ENCODE measurements around the gene FIGNL2. TPM values are rescaled to one million over a fixed set of nuclear protein-coding genes. Genes with fewer than 3 reads are reported as not detected.

Gene FIGNL2
- total RNA-seq (2014; rRNA removed) (not detected in 2 replicates), Bru-seq, nascent RNA (percentile 23 among the genes with signal in this experiment), BruChase-seq, experiment 1, labeled RNA remaining after a 6-hour chase (percentile 16 among the genes with signal in this experiment), BruChase-seq, experiment 2, labeled RNA remaining after a 2-hour chase (percentile 12 among the genes with signal in this experiment)
- long read RNA-seq, partial matches to known transcripts = 0 of 2 reads
- long read RNA-seq, other reads (novel, unspliced or antisense) = 2 of 2 reads

DNA sequence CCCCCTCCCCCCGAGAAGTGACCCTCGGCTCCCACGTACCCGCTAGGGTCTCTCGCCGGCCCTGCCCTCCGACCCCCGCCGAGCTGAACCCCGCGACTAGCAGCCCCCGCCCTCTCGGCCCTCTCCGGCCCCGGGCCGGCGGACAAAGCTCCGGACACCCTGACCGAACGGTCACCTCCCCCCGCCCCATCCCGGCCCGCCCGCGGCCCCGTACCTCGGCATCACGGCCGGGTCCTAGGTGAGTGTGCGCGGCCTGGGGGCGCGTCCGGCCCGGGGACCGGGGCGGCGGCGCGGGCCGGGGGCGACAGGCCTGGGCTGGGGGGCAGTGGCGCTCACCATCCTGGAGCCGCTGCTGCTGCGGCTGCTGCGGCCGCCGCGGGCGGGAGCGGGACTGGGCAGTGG lies at the start of gene FIGNL2:
TSS of gene FIGNL2 (minus strand) at position 393 of the 402 bp plus-strand sequence. CDS start 26,305 bp downstream, outside the sequence.
- Histone ChIP-seq H3K4me1 (ENCODE audit: insufficient read depth, low read length) (no peaks in the 10 kb centered on the region), H3K9me3 (ENCODE audit: low read length) (no peaks in the 10 kb centered on the region), H3K4me3 (ENCODE audit: low read length) (peak within 1 kb of the TSS; percentile 76), H3K36me3 (ENCODE audit: low read depth, low read length) (no peaks in the 10 kb centered on the region), H3K27me3 (ENCODE audit: low read length) (peaks cover 22% of the 10 kb centered on the region), H3K9ac (ENCODE audit: low read length) (no peak within 1 kb of the TSS), H3K4me2 (ENCODE audit: low read length) (peak within 1 kb of the TSS; percentile 98), H4K20me1 (ENCODE audit: low read length) (no peaks in the 10 kb centered on the region), H3K27ac (ENCODE audit: low read length) (no peak within 1 kb of the TSS), H3K79me2 (ENCODE audit: low read length) (no peaks in the 10 kb centered on the region), H3K9me2 (replicated peaks; ENCODE audit: low read length) (no peaks in the 10 kb centered on the region), H2AFZ (ENCODE audit: low read length) (peak within 1 kb of the TSS; percentile 97), H3F3A (ENCODE audit: low read length, unreplicated experiment) (no peaks in the 10 kb centered on the region)
- no peak for DNase-seq
- ChIA-PET CTCF (no interaction called here), POLR2A (ENCODE audit: unreplicated experiment) (no interaction called here)
- intact Hi-C loops (cut with micrococcal nuclease) = no loop called here
- TF ChIP-seq EZH2 (IDR thresholded peaks at IDR 0.05; ENCODE audit: low read length, unreplicated experiment) (no peak), CTCF (conservative IDR thresholded peaks at IDR 0.05; ENCODE audit: low read depth, low read length) (no peak), EZH2phosphoT487 (IDR thresholded peaks at IDR 0.05; ENCODE audit: borderline replicate concordance, low read length) (no peak)
- no TSS peak for BruUV-seq (replicated peaks)
- no peak for ATAC-seq

GRCh38 chr12:51897181-51897580 lies 48.7 kb upstream of the FIGNL2 start:
- BruUV-seq (replicated peaks) = no TSS peak
- TF ChIP-seq EZH2phosphoT487 (IDR thresholded peaks at IDR 0.05; ENCODE audit: borderline replicate concordance, low read length) (no peak), CTCF (conservative IDR thresholded peaks at IDR 0.05; ENCODE audit: low read depth, low read length) (no peak), EZH2 (IDR thresholded peaks at IDR 0.05; ENCODE audit: low read length, unreplicated experiment) (no peak)
- CTCF ChIA-PET = no interaction called here
- Histone ChIP-seq H4K20me1 (ENCODE audit: low read length) (no peaks in the 10 kb centered on the region), H3K27me3 (ENCODE audit: low read length) (no peaks in the 10 kb centered on the region), H3K36me3 (ENCODE audit: low read depth, low read length) (no peaks in the 10 kb centered on the region), H3K27ac (ENCODE audit: low read length) (no peak overlapping the region), H3K9me3 (ENCODE audit: low read length) (no peaks in the 10 kb centered on the region), H3K4me3 (ENCODE audit: low read length) (no peak overlapping the region), H3K4me1 (ENCODE audit: insufficient read depth, low read length) (no peaks in the 10 kb centered on the region), H3K9ac (ENCODE audit: low read length) (no peak overlapping the region), H3K79me2 (ENCODE audit: low read length) (no peaks in the 10 kb centered on the region), H3K9me2 (replicated peaks; ENCODE audit: low read length) (no peaks in the 10 kb centered on the region), H2AFZ (ENCODE audit: low read length) (no peak overlapping the region), H3F3A (ENCODE audit: low read length, unreplicated experiment) (no peaks in the 10 kb centered on the region), H3K4me2 (ENCODE audit: low read length) (no peak overlapping the region)
- ATAC-seq = no peak
- POLR2A ChIA-PET (ENCODE audit: unreplicated experiment) = no interaction called here
- intact Hi-C loops (cut with micrococcal nuclease) = no loop called here
- no peak for DNase-seq

GRCh38 chr12:51896236-51896635 lies 47.7 kb upstream of the FIGNL2 start:
- Histone ChIP-seq H3F3A (ENCODE audit: low read length, unreplicated experiment) (no peaks in the 10 kb centered on the region), H3K36me3 (ENCODE audit: low read depth, low read length) (no peaks in the 10 kb centered on the region), H3K27me3 (ENCODE audit: low read length) (no peaks in the 10 kb centered on the region), H4K20me1 (ENCODE audit: low read length) (no peaks in the 10 kb centered on the region), H2AFZ (ENCODE audit: low read length) (no peak overlapping the region), H3K4me2 (ENCODE audit: low read length) (no peak overlapping the region), H3K4me3 (ENCODE audit: low read length) (no peak overlapping the region), H3K9me2 (replicated peaks; ENCODE audit: low read length) (no peaks in the 10 kb centered on the region), H3K9me3 (ENCODE audit: low read length) (no peaks in the 10 kb centered on the region), H3K79me2 (ENCODE audit: low read length) (no peaks in the 10 kb centered on the region), H3K27ac (ENCODE audit: low read length) (no peak overlapping the region), H3K9ac (ENCODE audit: low read length) (no peak overlapping the region), H3K4me1 (ENCODE audit: insufficient read depth, low read length) (no peaks in the 10 kb centered on the region)
- ATAC-seq (no peak), DNase-seq (no peak)
- TF ChIP-seq EZH2 (IDR thresholded peaks at IDR 0.05; ENCODE audit: low read length, unreplicated experiment) (no peak), CTCF (conservative IDR thresholded peaks at IDR 0.05; ENCODE audit: low read depth, low read length) (no peak), EZH2phosphoT487 (IDR thresholded peaks at IDR 0.05; ENCODE audit: borderline replicate concordance, low read length) (no peak)
- no TSS peak for BruUV-seq (replicated peaks)
- ChIA-PET CTCF (interaction anchor here (0.7 kb wide), 1 partner anchor 129 kb away, joined by 4 read pairs; no protein-coding TSS in a partner anchor), POLR2A (ENCODE audit: unreplicated experiment) (no interaction called here)
- intact Hi-C loops (cut with micrococcal nuclease) = no loop called here

Measured in PC-3 (cell line).